Endothelial cell (in vitro differentiated cells): ENCODE results near the gene CRYBA2. TPM values are rescaled to one million over a fixed set of nuclear protein-coding genes. Genes with fewer than 3 reads are reported as not detected.

ENCODE experiments used
- DNase-seq: peaks from one replicate; pipeline ENCODE4 v3.0.0; 2021; ENCODE audit warnings: low spot score
- H3K27ac Mint-ChIP-seq: one replicate; pipeline ENCODE4 v1.8.0; 2021; ENCODE audit warnings: mixed read lengths, inconsistent platforms; ENCODE audit not compliant: unreplicated experiment
- H3K27me3 Mint-ChIP-seq: one replicate; pipeline ENCODE4 v1.8.0; 2021; ENCODE audit warnings: mild to moderate bottlenecking, moderate library complexity, mixed read lengths, inconsistent platforms; ENCODE audit not compliant: unreplicated experiment
- H3K36me3 Mint-ChIP-seq: one replicate; pipeline ENCODE4 v1.8.0; 2021; ENCODE audit warnings: mild to moderate bottlenecking, low read depth, mixed read lengths, inconsistent platforms; ENCODE audit not compliant: unreplicated experiment
- H3K4me1 Mint-ChIP-seq: one replicate; pipeline ENCODE4 v1.8.0; 2021; ENCODE audit warnings: mild to moderate bottlenecking, mixed read lengths, inconsistent platforms; ENCODE audit not compliant: unreplicated experiment
- H3K4me3 Mint-ChIP-seq: one replicate; pipeline ENCODE4 v1.8.0; 2021; ENCODE audit warnings: mild to moderate bottlenecking, mixed read lengths, inconsistent platforms; ENCODE audit not compliant: unreplicated experiment
- H3K9me3 Mint-ChIP-seq: one replicate; pipeline ENCODE4 v1.8.0; 2021; ENCODE audit warnings: mixed read lengths, inconsistent platforms; ENCODE audit not compliant: unreplicated experiment
- CTCF ChIP-seq: fragments of 200-600 bp; sonication (generic); IDR thresholded peaks from one replicate; pipeline ENCODE4 v1.5.0; 2021; ENCODE audit warnings: antibody characterized with exemption; ENCODE audit not compliant: unreplicated experiment
- total RNA-seq: library from RNA; stranded (reverse); fragmentation: NEBNext Ultra II Directional; extraction: Animal tissue kit (Norgen Biotek cat#: 25700); gene quantifications from one replicate; pipeline ENCODE4 v1.2.1, GENCODE V29; 2021; ENCODE audit not compliant: unreplicated experiment

Gene CRYBA2
- total RNA-seq, 1 donor from 2014 or later: not detected

DNA sequence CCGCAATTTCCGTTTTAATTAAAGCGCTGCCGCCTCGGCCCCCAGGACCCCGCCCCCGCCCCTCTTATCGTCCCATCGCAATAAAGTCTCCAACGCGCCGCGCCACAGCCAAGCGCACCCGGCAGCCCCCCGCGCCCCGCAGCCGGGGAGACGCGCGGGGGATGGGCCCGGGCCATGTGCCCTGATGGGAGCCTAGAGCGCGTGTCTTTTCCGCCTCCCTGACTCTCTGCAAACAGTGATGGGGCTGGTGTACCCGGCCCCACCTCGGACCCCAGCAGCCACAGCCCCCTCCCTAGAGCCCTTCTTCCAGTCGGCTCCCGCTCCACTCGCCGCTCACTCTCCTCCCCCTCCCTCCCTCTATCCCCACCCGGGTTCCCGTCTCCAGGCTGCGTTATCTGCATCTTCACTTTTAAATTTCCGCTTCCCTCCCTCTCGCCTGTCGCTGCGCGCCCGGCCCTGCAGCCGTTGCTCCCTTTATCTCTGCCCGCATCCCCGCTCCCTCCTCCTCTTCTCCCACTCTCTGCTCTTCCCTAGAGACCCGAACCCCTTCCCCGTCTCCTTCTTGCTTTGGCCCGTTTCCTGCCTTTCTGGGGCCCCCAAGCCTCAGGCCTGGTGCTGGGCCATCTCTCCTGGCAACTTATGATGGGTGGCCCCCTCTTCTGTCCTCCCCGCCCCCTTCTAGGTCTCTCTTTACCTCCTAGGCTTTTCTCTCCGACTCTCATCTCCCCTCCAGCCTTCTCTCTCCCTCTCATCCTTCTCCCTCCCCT, 7.7 kb downstream of the CRYBA2 start:
- H3K27ac Mint-ChIP-seq: no peak overlapping the region
- H3K4me1 Mint-ChIP-seq: peaks cover 13% of the 10 kb centered on the region
- DNase-seq: no peak
- H3K27me3 Mint-ChIP-seq: peaks cover 53% of the 10 kb centered on the region
- H3K4me3 Mint-ChIP-seq: no peak overlapping the region
- H3K9me3 Mint-ChIP-seq: no peaks in the 10 kb centered on the region
- H3K36me3 Mint-ChIP-seq: no peaks in the 10 kb centered on the region
- no peak for TF ChIP-seq CTCF

- peak within 1 kb of the TSS; percentile 87 for H3K4me3 Mint-ChIP-seq
- no peak for DNase-seq
- H3K36me3 Mint-ChIP-seq: no peaks in the 10 kb centered on the region
- no peak for TF ChIP-seq CTCF
- no peaks in the 10 kb centered on the region for H3K9me3 Mint-ChIP-seq
- peaks cover 50% of the 10 kb centered on the region for H3K27me3 Mint-ChIP-seq
- H3K4me1 Mint-ChIP-seq: peaks cover 13% of the 10 kb centered on the region
- H3K27ac Mint-ChIP-seq: peak within 1 kb of the TSS; percentile 86
Observed at GRCh38 chr2:218985021-218985324, 8.2 kb downstream of the CRYBA2 start, which contains the start of gene FEV. Gene FEV, minus strand, starts transcription at chr2:218985184. Its CDS starts 109 bp downstream, at chr2:218985075.

GRCh38 chr2:218984239-218985020, 8.8 kb downstream of the CRYBA2 start:
- peak; percentile 88 for DNase-seq
- peak overlapping the region; percentile 86 for H3K27ac Mint-ChIP-seq
- no peaks in the 10 kb centered on the region for H3K9me3 Mint-ChIP-seq
- peak overlapping the region; percentile 87 for H3K4me3 Mint-ChIP-seq
- H3K27me3 Mint-ChIP-seq: peaks cover 51% of the 10 kb centered on the region
- no peaks in the 10 kb centered on the region for H3K36me3 Mint-ChIP-seq
- TF ChIP-seq CTCF: no peak
- peaks cover 13% of the 10 kb centered on the region for H3K4me1 Mint-ChIP-seq

- Mint-ChIP-seq H3K4me1 (peaks cover 13% of the 10 kb centered on the region), H3K27me3 (peaks cover 47% of the 10 kb centered on the region), H3K4me3 (peak overlapping the region; percentile 47), H3K27ac (no peak overlapping the region), H3K36me3 (no peaks in the 10 kb centered on the region), H3K9me3 (no peaks in the 10 kb centered on the region)
- no peak for TF ChIP-seq CTCF
- DNase-seq: no peak
Observed at GRCh38 chr2:218983934-218984238, 9.3 kb downstream of the CRYBA2 start.
